ENCODE results near the gene KLHL29.
"Not testable (repeated sequence)": the region's sequence is repeated elsewhere in the genome, so short reads cannot be mapped to it uniquely, and the experiment has no call there.

KLHL29 gene

DNA sequence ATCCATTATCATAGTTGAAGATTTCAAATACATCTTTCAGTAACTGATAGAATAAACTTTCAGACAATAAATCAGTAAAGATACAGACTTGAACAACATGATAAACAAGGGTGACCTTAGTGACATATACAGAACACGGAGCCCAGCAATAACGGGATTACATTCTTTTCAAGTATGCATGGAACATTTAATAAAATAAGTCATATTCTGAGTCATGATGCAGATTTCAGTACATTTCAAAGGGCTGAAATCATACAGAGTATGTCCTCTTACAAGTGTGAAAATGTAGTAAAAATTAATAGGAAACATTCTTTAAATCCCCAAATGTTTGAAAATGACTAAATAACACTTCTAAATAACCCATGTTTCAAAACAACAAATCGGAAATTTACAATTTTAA lies 17.2 kb upstream of the KLHL29 start:
- peak; percentile 42 for DNase-seq (ENCODE audit: low read depth)

DNA sequence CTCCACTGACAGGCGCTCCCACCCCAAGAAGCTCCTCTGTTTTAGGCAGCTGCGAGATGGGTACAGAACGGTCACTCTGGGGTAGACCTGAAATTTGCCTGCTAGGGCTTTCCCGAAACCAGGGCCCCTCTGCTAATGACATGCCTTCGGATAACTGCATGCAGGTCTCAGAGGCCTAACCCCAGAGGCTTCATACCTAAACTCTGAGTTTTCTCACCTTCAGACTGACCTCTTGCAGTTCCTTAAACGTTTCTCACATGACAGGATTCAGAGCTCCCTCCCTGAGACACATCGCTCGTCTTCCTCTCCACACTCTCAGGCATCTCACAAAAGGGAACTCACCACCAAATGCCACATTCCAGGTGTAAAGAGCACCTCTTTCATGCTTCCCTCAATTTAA lies 11.3 kb upstream of the KLHL29 start:
- DNase-seq (ENCODE audit: low read depth), result no peak

GRCh38 chr2:23375448-23375847 lies 9.5 kb upstream of the KLHL29 start:
- DNase-seq (ENCODE audit: low read depth), result peak; percentile 56

DNA sequence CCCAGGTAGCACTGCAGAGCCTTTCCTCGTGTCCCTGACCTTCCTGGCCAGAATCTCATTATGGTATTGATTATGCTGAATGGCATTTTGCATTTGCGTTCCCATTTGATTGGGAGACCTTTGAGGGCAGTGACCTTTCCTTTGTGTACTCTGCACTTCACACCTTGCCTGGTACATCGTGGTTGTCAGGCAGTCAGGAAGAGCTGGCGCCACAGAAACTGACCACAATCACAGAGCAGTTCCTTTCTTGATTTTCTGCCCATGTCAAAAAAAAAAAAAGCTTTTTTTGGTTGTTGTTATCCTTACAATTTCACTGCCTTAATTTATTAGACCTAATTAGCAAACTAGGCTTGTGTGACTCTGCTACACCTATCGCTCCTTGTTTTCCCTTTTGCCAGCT lies 8.9 kb upstream of the KLHL29 start:
- no peak for DNase-seq (ENCODE audit: low read depth)

DNA sequence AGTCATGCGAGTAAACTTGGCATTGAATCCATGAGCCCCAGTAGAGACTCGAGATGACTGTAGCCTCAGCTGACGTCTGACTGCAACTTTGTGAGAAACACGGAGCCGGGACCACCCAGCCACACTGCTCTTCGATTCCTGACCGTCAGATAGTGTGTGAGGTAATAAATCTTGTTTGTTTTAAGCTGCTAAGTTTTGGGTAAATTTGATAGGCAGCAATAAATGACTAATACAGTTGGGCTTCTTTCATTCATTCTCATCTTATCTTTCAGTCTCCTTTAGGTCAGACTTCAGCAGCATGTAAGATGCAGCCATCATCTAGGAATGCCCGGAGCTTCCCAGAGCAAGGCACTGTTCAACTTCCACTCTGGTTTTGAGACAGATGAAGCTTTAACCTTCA lies 8.0 kb upstream of the KLHL29 start:
- peak; percentile 90 for DNase-seq (ENCODE audit: low read depth)

DNA sequence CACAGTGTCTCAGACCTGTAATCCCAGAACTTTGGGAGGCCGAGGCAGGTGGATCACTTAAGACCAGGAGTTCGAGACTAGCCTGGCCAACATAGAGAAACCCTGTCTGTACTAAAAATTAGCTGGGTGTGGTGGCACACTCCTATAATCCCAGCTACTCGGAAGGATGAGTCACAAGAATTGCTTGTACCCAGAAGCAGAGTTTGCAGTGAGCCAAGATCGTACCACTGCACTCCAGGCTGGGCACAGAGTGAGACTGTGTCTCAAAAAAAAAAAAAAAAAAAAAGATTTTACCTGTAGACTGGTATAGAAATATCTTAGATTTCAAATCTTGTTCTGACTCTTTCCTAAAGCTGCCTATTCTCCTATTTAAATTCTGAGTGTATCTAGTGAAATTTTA lies 7.2 kb upstream of the KLHL29 start:
- DNase-seq (ENCODE audit: low read depth), result no peak

GRCh38 chr2:23378496-23378895 lies 6.5 kb upstream of the KLHL29 start:
- DNase-seq (ENCODE audit: low read depth), result no peak

GRCh38 chr2:23379220-23379695 lies 5.7 kb upstream of the KLHL29 start:
- no peak for DNase-seq (ENCODE audit: low read depth)

GRCh38 chr2:23380562-23381065 lies 4.4 kb upstream of the KLHL29 start:
- DNase-seq (ENCODE audit: low read depth), result no peak

DNA sequence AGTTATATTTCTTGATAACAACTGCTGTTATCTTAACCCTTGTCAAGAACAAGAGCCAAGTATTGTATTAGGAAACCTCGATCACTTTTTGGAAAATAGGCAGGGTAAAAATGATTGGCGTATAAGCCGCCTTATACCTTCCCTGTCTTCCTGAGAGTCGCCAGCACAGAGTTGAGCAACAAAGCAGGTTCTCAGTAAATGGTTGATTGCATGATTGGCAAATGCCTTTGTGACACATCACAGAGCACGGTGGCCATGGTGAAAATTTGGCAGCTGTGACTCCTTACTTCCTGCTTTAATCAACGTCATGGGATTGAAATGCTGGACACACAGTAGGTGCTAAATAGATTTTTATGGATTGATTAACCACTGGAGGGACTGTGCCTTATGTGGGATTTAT lies 3.9 kb upstream of the KLHL29 start:
- peak; percentile 65 for DNase-seq (ENCODE audit: low read depth)

DNA sequence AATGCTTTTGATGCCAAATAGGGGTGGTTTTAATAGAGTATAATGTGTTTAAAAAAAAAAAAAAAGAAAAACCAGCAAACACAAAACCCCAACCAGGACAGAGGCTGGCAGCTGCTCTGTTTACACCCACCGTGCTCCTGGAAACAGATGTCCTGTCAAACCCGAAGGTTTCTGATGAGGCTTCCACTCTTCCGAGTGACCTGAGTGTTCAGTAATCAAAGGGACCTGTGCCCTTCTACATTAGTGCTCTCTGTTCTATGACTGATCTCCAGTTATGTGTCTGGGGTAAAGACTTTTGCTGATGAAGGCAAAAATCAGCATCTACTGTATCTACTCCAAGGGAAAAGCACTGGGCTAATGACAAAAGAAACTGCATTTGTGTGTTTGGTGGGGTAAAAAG lies 3.5 kb upstream of the KLHL29 start:
- DNase-seq (ENCODE audit: low read depth), result no peak

- no peak for DNase-seq (ENCODE audit: low read depth)
These were observed 1.9 kb upstream of the KLHL29 start for GRCh38 chr2:23383100-23383499.

- DNase-seq (ENCODE audit: low read depth), result peak; percentile 23
These were observed 370 bp downstream of the KLHL29 start for GRCh38 chr2:23385351-23385747.

- no peak for DNase-seq (ENCODE audit: low read depth)
These were observed 864 bp downstream of the KLHL29 start for GRCh38 chr2:23385748-23386338.

DNA sequence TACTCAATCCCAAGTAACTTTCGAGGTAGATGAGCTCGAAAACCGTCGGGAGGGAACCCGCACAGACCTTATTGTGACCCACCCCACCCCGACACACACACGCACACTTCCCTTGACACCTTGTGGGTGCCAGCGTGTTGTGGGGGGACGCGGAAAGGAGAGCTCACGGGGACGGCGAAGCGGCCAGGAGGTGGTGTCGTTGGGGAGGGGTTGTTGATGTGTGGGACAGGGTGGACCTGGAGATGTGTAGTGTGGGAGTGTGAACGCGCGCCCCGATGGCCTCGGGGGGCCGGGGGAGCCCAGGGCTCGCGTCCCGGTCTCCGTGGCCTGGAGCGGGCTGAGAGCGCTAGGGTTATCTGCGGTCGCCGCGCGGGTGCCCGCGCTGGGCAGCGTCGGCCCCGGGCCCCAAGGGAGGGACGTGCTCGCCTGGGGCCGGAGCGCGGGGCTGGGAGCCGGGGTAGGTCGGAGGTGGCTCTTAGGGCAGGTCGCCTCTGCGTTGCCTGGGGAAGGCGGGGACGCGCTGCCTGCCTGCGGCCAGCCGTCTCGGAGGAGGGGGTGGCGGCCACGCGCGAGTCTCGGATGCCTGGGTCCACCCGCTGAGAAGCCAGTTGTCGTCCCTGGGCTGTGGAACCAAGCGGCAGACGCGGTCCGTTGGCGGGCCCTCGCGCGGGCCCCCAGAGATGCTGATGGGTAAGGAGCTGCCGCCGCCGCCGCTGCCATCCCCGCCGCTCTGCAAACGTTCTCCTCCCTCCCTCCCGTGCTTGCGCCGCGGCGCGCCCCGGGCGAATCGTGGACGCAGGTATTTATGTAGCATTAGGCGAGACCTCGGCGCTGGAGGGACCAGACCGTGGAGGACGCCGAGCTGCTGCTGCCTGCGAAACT lies 1.6 kb downstream of the KLHL29 start:
- DNase-seq (ENCODE audit: low read depth), result no peak

DNA sequence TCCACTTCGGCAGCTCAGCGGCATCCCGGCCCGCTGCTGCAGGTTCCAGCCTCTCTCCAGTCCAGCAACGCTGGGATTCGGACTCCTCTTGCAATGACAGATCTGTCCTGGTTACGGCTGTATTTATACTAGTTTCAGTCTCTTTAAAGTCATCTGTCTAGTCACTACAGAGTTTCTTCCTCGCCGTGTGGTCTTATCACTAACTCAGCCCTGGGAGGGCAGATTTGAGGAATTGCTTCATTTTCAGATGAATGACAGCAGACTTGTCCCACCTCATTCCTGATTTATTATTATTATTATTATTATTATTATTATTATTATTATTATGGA lies 2.2 kb downstream of the KLHL29 start:
- DNase-seq (ENCODE audit: low read depth), result no peak

- DNase-seq (ENCODE audit: low read depth), result no peak
These were observed 2.9 kb downstream of the KLHL29 start for GRCh38 chr2:23387845-23388244.

- no peak for DNase-seq (ENCODE audit: low read depth)
These were observed 3.3 kb downstream of the KLHL29 start for GRCh38 chr2:23388294-23388693.

DNA sequence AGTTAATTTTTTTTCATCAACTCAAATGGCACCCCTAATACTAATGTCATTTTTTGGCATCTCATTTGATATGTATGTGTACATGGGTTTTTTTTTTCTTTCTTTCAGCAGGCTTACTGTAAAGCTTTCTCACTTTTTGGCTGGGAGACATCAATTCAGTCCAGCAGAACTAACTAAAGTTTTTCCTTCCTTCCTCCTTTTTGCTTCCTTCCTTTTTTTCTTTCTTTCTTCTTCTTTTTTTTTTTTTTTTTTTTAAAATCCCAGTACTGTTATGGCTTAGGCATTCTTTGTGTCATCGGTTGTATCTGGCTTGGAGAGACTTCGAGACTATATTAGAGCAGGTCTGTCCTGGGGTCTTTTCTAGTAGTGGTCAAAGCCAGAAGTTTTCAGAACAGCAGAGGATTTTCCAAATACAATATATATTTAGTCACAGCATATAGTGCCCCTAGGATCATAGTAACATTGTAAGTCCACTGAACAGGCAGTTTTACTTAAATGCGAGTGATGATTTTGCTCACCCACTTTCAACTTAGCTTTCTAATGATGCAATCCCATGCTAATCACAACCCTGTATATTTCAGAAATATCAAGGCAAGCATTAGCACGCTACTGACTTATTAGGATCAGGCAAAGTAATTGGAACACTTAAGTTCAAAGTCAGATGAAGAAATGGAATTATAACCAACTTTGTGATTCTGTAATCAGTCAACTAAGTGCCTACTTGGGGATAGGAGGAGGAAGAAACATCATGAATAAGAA lies 4.0 kb downstream of the KLHL29 start:
- DNase-seq (ENCODE audit: low read depth), result no peak

DNA sequence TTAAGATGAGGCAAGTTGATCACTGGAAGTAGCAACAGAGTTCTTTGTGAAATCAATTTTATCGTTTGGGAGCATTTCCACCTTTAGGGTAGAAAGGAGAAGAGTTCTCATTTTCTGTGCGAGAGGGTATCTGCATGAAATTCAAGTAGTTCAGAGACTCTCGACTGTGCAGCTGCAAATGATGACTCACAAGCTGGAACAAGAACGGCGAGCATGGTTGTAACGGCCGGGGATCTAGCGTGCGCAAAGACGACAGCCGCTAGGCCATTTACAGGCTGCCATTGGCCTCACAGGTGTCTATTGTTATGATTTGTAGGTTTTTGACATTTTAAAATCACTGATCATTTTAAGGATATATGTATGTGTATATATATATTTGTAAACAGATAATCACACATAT lies 5.2 kb downstream of the KLHL29 start:
- DNase-seq (ENCODE audit: low read depth), result peak; percentile 60

DNA sequence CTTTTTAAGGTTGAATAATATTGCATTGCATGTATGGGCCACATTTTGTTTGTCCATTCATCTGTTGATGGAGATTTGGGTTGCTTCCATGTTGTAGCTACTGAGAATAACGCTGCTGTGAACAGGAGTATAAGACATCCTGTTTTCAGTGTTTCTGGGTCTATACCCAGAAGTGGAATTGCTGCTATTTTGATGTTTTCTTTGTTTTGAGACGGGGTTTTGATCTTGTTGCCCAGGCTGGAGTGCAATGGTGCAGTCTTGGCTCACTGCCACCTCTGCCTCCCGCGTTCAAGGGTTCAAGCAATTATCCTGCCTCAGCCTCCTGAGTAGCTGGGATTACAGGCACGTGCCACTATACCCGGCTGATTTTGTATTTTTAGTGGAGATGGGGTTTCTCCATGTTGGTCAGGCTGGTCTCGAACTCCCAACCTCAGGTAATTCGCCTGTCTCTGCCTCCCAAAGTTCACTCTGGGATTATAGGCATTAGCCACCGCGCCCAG lies 6.3 kb downstream of the KLHL29 start:
- DNase-seq (ENCODE audit: low read depth), result not testable (repeated sequence)

GRCh38 chr2:23393722-23394121 lies 8.7 kb downstream of the KLHL29 start:
- no peak for DNase-seq (ENCODE audit: low read depth)

- DNase-seq (ENCODE audit: low read depth), result no peak
These were observed 9.7 kb downstream of the KLHL29 start for GRCh38 chr2:23394700-23395099.
